Panc1 (cell line): ENCODE measurements around the gene GNB2. TPM values are rescaled to one million over a fixed set of nuclear protein-coding genes. Genes with fewer than 3 reads are reported as not detected.

ENCODE experiments used
- ATAC-seq: fragments of 200-7000 bp; cut with Tn5 transposase; 2 replicates; pipeline ENCODE4 v1.9.1; 2020; ENCODE audit warnings: mild to moderate bottlenecking, moderate library complexity
- BruUV-seq: library from RNA; stranded (reverse); fragments of 400-500 nt; replicated peaks from 2 replicates; lab custom pipeline; 2021; lab: Mats Ljungman, UMichigan
- CTCF ChIA-PET: fragments of 300-600 bp; sonication (Branson Sonifier 250); formaldehyde crosslinking; loops from one replicate; lab custom pipeline; 2022; ENCODE audit warnings: antibody characterized with exemption; lab: Charles Lee
- POLR2A ChIA-PET: fragments of 300-600 bp; sonication (Branson Sonifier 250); formaldehyde crosslinking; loops from one replicate; lab custom pipeline; 2022; ENCODE audit warnings: antibody characterized with exemption; lab: Charles Lee
- DNase-seq: peaks from one replicate; pipeline ENCODE4 v3.0.0-alpha.2; 2010; ENCODE audit warnings: low read depth, low spot score
- H3K27ac ChIP-seq: 2 replicates; pipeline ENCODE4 v1.5.1; 2011; ENCODE audit warnings: mild to moderate bottlenecking, low read length, inconsistent platforms
- H3K27me3 ChIP-seq: fragments of 200-500 bp; sonication (Bioruptor generic); 2 replicates; pipeline ENCODE4 v1.6.0; 2014; ENCODE audit warnings: low read length, inconsistent platforms; ENCODE audit not compliant: control insufficient read depth, insufficient read depth
- H3K36me3 ChIP-seq: fragments of 200-500 bp; sonication (Bioruptor generic); 2 replicates; pipeline ENCODE4 v1.5.1; 2014; ENCODE audit warnings: inconsistent platforms, mild to moderate bottlenecking, low read length, moderate library complexity; ENCODE audit not compliant: control insufficient read depth, insufficient read depth
- H3K4me1 ChIP-seq: 2 replicates; pipeline ENCODE4 v1.5.1; 2011; ENCODE audit warnings: inconsistent platforms, mild to moderate bottlenecking, low read length, moderate library complexity; ENCODE audit not compliant: control insufficient read depth, insufficient read depth
- H3K4me3 ChIP-seq, 2 experiments: 2 replicates each; pipeline ENCODE4 v1.5.1; 2011 to 2012; ENCODE audit warnings: low read depth in 2 of 2, low read length in 2 of 2, mild to moderate bottlenecking in 2 of 2, inconsistent platforms in 1 of 2, moderate library complexity in 1 of 2
- H3K9me3 ChIP-seq: fragments of 200-500 bp; sonication (Bioruptor generic); 2 replicates; pipeline ENCODE4 v1.5.1; 2014; ENCODE audit warnings: low read depth, mild to moderate bottlenecking, inconsistent platforms, low read length, moderate library complexity; ENCODE audit not compliant: control insufficient read depth, insufficient read depth
- CTCF ChIP-seq: fragments of 450-650 bp; IDR thresholded peaks from 2 replicates; pipeline ENCODE4 v1.5.1; 2017; ENCODE audit warnings: mild to moderate bottlenecking
- POLR2AphosphoS5 ChIP-seq: IDR thresholded peaks from 2 replicates; pipeline ENCODE4 v1.6.1; 2012; ENCODE audit warnings: mild to moderate bottlenecking, low read depth, low read length, moderate library complexity
- SIN3A ChIP-seq: IDR thresholded peaks from 2 replicates; pipeline ENCODE4 v1.6.1; 2012; ENCODE audit warnings: low read depth, mild to moderate bottlenecking, low read length, moderate library complexity, borderline replicate concordance; ENCODE audit not compliant: insufficient read depth
- TCF7L2 ChIP-seq: IDR thresholded peaks from 2 replicates; pipeline ENCODE4 v1.6.1; 2011; ENCODE audit warnings: mild to moderate bottlenecking, low read depth, low read length, inconsistent platforms
- in situ Hi-C: cut with HindIII; loops from 2 replicates; pipeline ENCODE4 v1.10.0; 2016; ENCODE audit warnings: low sequenced_read_pairs, low pct_unique_long_range_greater_than_20kb
- intact Hi-C: fragments of 100-400 bp; cut with micrococcal nuclease; formaldehyde crosslinking; loops from one replicate; pipeline ENCODE4 v1.10.0; 2022; ENCODE audit not compliant: unreplicated experiment
- total RNA-seq: library from RNA; stranded (reverse); gene quantifications from one replicate; pipeline ENCODE4 v1.2.1, GENCODE V29; 2021; ENCODE audit not compliant: unreplicated experiment
- TF ChIP-seq, protein P1 (sequence below), 2 experiments: IDR thresholded peaks; 2 replicates each; pipeline ENCODE4 v1.6.1; 2011 to 2012; ENCODE audit warnings: low read depth in 2 of 2, control low read depth in 1 of 2, low read length in 1 of 2, mild to moderate bottlenecking in 1 of 2, moderate library complexity in 1 of 2; ENCODE audit not compliant: insufficient read depth in 1 of 2

The GNB2 gene
- total RNA-seq, 1 experiment from 2014 or later, result 289 TPM

DNA sequence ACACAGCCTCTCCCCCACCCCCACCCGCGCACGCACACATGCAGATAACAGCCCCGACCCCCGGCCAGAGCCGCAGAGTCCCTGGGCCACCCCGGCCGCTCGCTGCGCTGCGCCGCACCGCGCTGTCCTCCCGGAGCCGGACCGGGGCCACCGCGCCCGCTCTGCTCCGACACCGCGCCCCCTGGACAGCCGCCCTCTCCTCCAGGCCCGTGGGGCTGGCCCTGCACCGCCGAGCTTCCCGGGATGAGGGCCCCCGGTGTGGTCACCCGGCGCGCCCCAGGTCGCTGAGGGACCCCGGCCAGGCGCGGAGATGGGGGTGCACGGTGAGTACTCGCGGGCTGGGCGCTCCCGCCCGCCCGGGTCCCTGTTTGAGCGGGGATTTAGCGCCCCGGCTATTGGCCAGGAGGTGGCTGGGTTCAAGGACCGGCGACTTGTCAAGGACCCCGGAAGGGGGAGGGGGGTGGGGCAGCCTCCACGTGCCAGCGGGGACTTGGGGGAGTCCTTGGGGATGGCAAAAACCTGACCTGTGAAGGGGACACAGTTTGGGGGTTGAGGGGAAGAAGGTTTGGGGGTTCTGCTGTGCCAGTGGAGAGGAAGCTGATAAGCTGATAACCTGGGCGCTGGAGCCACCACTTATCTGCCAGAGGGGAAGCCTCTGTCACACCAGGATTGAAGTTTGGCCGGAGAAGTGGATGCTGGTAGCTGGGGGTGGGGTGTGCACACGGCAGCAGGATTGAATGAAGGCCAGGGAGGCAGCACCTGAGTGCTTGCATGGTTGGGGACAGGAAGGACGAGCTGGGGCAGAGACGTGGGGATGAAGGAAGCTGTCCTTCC lies 47.3 kb downstream of the GNB2 start:
- in situ Hi-C loops, result loop anchor here (25.0 kb wide), 1 partner anchor 116 kb away; the partner anchor contains the start of gene EPHB4
- Histone ChIP-seq H3K4me3 (no peak overlapping the region), H3K4me1 (0 out of 2 replicates have a peak, but pooled peaks cover 6% of the 10 kb centered on the region), H3K9me3 (no peaks in the 10 kb centered on the region), H3K27me3 (no peaks in the 10 kb centered on the region), H3K36me3 (no peaks in the 10 kb centered on the region), H3K27ac (no peak overlapping the region)
- ATAC-seq (no peak), DNase-seq (no peak)
- intact Hi-C loops, result loop anchor here (10.0 kb wide), 1 partner anchor 74 kb away; no protein-coding TSS in a partner anchor
- no TSS peak for BruUV-seq
- CTCF ChIA-PET, result interaction anchor here (0.7 to 1.6 kb wide), 3 partner anchors 15 to 473 kb away, joined by 3 to 6 read pairs (median 3); partner anchors contain the start of gene POP7
- POLR2A ChIA-PET, result no interaction called here
- TF ChIP-seq TCF7L2, result no peak
- TF ChIP-seq POLR2AphosphoS5, result no peak
- TF ChIP-seq SIN3A, result no peak
- TF ChIP-seq CTCF, result no peak
- TF ChIP-seq, protein P1, sequence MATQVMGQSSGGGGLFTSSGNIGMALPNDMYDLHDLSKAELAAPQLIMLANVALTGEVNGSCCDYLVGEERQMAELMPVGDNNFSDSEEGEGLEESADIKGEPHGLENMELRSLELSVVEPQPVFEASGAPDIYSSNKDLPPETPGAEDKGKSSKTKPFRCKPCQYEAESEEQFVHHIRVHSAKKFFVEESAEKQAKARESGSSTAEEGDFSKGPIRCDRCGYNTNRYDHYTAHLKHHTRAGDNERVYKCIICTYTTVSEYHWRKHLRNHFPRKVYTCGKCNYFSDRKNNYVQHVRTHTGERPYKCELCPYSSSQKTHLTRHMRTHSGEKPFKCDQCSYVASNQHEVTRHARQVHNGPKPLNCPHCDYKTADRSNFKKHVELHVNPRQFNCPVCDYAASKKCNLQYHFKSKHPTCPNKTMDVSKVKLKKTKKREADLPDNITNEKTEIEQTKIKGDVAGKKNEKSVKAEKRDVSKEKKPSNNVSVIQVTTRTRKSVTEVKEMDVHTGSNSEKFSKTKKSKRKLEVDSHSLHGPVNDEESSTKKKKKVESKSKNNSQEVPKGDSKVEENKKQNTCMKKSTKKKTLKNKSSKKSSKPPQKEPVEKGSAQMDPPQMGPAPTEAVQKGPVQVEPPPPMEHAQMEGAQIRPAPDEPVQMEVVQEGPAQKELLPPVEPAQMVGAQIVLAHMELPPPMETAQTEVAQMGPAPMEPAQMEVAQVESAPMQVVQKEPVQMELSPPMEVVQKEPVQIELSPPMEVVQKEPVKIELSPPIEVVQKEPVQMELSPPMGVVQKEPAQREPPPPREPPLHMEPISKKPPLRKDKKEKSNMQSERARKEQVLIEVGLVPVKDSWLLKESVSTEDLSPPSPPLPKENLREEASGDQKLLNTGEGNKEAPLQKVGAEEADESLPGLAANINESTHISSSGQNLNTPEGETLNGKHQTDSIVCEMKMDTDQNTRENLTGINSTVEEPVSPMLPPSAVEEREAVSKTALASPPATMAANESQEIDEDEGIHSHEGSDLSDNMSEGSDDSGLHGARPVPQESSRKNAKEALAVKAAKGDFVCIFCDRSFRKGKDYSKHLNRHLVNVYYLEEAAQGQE (IDR thresholded peaks at IDR 0.05; ENCODE audit: insufficient read depth in 1 of 2, low read depth in 2 of 2, low read length in 1 of 2), result no peak

- BruUV-seq, result no TSS peak
- in situ Hi-C loops (loop anchor here (25.0 kb wide), 1 partner anchor 116 kb away; the partner anchor contains the start of gene EPHB4), intact Hi-C loops (loop anchor here (10.0 kb wide), 1 partner anchor 73 kb away; no protein-coding TSS in a partner anchor)
- TF ChIP-seq POLR2AphosphoS5 (no peak), TCF7L2 (no peak), SIN3A (no peak), CTCF (no peak)
- TF ChIP-seq, protein P1 (IDR thresholded peaks at IDR 0.05; ENCODE audit: insufficient read depth in 1 of 2, low read depth in 2 of 2, low read length in 1 of 2), result no peak
- DNase-seq, result no peak
- CTCF ChIA-PET, result interaction anchor here (1.0 kb wide), 1 partner anchor 130 kb away, joined by 3 read pairs; no protein-coding TSS in a partner anchor
- Histone ChIP-seq H3K4me1 (0 out of 2 replicates have a peak, but pooled peaks cover 8% of the 10 kb centered on the region), H3K4me3 (no peak overlapping the region), H3K27ac (no peak overlapping the region), H3K27me3 (no peaks in the 10 kb centered on the region), H3K9me3 (no peaks in the 10 kb centered on the region), H3K36me3 (no peaks in the 10 kb centered on the region)
- ATAC-seq, result no peak
- POLR2A ChIA-PET, result no interaction called here
Observed at GRCh38 chr7:100721505-100721812, 47.9 kb downstream of the GNB2 start.
